Measurements from ENCODE around the gene HAL.
A peak's percentile ranks its signal among the peaks of the same experiment; 100 is the strongest.
"Not testable (repeated sequence)": the region's sequence is repeated elsewhere in the genome, so short reads cannot be mapped to it uniquely, and the experiment has no call there.

The HAL gene

GRCh38 chr12:95972832-95973456 is 23.2 kb downstream of the HAL start:
- DNase-seq = no peak

- DNase-seq = no peak
These were observed 25.2 kb downstream of the HAL start for GRCh38 chr12:95970905-95971304.

GRCh38 chr12:95969116-95969515 is 27.0 kb downstream of the HAL start:
- not testable (repeated sequence) for DNase-seq

DNA sequence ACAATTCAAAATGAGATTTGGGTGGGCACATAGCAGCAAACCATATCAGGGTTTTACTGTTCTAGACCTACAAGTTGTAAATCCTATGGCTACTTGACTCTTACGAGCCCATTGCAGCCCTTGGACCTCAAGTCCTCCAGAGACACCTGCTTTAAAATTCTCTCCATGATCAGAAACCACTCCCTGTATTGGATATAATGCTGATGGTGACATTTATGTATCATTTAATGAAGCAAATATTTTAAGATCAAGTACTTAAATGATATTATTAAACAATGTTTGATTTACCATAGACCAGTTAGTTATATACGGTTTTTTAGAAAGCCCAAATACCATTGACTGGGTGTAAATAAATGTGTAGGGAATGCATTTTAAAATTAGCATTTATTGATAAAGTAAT is 28.8 kb downstream of the HAL start:
- DNase-seq = no peak

DNA sequence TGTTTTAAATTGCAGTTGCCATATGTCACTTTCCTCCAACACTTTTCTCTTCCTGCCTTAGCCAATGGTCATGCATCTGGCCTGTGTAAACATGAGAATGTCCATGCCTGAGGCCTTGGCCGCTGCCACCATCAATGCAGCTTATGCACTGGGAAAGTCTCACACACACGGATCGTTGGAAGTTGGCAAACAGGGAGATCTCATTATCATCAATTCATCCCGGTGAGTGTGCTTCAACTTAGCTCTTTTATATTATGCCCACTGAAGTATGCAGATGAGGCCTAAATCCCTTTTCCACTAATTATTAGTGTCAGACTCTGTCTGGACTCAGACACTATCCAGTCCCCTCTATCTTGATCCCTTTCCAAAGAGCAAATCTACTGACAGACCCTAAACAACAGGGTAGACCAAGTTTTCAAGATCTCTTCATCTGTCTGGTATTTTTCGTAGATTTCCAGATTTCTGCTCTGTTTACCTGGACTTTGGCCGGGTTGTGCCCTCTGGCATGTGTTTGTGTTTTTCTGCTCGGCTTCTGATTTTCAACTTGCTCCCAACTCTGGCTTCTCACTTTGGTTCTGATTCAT is 29.8 kb downstream of the HAL start:
- no peak for DNase-seq

- no peak for DNase-seq
These were observed 33.0 kb downstream of the HAL start for GRCh38 chr12:95963096-95963495.

DNA sequence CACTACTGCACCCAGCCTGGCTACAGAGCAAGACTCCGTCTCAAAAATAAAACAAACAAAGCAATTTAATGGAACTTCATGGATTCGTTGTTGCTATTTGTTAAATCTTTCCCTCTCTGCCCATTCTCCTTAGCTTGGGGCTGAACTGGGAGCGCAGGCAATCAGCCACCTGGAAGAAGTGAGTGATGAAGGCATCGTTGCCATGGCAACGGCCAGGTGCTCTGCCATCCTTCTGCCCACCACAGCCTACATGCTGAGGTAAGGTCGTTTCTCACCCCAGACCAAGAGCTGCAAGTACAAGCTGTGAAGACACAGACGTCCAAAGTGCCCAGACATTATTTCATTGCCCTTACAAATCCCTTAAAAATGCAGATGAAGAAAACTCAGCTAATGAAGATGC is 33.9 kb downstream of the HAL start:
- no peak for DNase-seq

GRCh38 chr12:95960241-95960640 is 35.9 kb downstream of the HAL start:
- no peak for DNase-seq

GRCh38 chr12:95959107-95959506 is 37.0 kb downstream of the HAL start:
- no peak for DNase-seq

GRCh38 chr12:95956557-95957145 is 39.5 kb downstream of the HAL start:
- DNase-seq = no peak

DNA sequence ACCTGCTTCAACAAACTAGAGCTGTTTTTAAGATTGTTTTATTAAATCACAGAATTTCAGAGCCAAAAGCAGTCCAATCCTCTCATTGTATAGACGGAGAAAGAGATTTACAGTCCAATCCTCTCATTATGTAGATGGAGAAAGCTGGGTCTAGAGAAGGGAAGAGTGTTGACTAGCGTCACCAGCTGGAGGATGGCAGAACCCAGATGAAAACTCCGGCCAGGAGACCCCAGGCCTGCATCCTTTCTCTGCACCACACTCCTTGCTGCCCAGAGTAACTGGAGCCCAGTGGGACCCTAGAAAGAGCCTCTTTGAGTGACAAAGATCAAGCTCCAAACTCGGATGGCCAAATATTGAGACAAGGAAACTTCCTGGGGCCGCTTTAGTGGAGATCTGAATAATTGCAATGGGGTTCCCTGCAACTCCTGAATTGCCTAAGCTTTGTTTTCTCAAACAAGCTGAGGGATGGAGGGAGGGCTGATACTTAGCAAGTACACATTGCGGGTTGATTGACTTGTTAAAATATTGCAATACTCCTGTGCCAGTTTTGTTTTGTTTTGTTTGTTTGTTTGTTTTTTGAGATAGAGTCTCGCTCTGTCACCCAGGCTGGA is 40.5 kb downstream of the HAL start:
- no peak for DNase-seq

DNA sequence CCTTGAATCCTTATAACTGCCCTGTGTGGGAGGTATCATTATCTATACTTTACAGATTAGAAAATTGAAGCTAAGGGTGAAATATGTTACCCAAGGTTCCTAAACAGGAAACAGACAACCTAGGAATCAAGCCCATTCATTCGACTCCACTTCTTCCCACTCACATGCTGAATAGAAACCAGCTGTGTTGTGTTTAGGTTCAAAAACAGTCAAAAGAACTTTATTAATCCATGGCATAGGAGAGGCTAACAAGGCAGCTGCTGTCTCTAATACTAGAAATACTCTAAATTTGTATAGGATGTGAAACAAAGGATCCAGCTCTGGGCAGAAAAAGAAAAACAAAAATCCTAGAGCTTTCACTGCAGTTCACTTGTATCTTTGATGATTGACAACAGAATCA is 43.1 kb downstream of the HAL start:
- DNase-seq = no peak

GRCh38 chr12:95951515-95951914 is 44.6 kb downstream of the HAL start:
- no peak for DNase-seq

GRCh38 chr12:95949477-95950206 is 46.5 kb downstream of the HAL start:
- no peak for DNase-seq

DNA sequence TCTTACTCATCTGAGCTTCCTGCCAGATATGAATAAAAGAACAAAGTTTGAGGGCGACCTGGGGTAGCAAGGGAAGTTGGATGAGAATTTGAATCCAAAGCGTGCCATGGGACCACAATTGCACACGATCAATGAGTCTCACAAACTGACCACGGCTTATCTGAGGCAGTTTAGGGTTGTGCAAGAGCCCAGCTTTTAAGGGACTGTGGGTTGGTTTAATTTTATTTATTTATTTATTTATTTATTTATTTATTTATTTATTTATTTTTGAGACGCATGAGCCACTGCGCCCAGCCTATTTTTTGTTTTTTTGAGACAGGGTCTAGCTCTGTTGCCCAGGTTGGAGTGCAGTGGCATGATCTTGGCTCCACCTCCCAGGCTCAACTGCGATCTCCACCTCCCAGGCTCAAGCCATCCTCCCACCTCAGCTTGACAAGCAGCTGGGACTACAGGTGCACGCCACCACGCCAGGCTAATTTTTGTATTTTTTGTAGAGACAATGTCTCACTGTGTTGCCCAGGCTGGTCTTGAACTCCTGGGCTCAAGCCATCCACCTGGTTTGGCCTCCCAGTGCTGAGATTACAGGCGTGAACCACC is 51.9 kb downstream of the HAL start:
- no peak for DNase-seq

DNA sequence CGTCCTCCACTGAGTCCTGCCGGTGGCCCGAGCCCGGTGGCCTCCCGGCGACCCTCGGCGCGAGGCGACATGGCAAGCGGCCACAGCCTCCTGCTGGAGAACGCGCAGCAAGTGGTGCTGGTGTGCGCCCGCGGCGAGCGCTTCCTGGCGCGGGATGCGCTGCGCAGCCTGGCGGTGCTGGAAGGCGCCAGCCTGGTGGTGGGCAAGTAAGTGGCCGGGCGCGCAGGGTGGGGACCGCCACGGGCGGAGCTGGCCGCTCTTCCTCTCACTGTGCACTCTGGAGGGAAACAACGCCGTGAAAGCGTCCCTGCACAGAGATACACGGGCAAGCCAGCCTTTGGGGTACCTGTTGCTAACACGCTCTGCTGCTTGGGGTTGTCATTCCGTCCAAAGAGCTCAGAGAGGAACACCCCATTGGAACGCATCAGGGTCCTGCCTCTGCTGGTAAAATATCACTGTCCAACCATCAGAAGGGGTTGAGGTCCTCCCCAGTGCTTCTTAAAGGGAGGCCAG is 52.8 kb downstream of the HAL start, which contains the start of gene AMDHD1:
Gene AMDHD1, plus strand, starts transcription at position 2 of the 513 bp plus-strand sequence. Its CDS starts 68 bp downstream, at position 70.
- peak; percentile 30 to 49 (median 32) for DNase-seq

GRCh38 chr12:95942524-95943329 is 53.4 kb downstream of the HAL start, which contains the start of gene CCDC38:
CCDC38 (minus strand) TSS chr12:95942614; CDS start chr12:95936509, 6,105 bp downstream.
- DNase-seq = peak; percentile 50 to 72 (median 68)

- no peak for DNase-seq
These were observed 54.0 kb downstream of the HAL start for GRCh38 chr12:95942101-95942523.

DNA sequence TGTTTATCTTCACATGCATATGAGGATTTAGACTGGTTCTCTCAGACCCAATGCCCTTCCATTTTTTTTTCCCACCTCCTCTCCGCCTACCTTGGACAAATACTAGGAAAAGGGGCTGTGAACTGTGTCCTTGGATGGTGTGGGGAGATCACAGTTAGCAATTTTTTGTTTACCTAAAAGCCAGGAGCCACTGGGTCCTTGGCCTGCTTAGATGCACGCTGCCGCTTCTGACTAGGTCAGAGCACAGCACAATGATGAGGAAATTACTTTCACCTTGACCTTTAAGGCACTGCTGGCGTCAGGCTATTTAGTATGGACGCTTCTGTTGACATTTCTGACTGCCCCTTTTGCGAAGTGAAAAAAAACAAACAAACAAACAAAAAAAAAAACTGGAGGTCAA is 55.6 kb downstream of the HAL start:
- DNase-seq = no peak
